ENCODE results near the gene SLC17A6. TPM values are rescaled to one million over a fixed set of nuclear protein-coding genes. Genes with fewer than 3 reads are reported as not detected.

SLC17A6 gene
- total RNA-seq, 1 experiment from 2014 or later = not detected

- Histone ChIP-seq H3K4me1 (replicated peaks; ENCODE audit: insufficient read depth) (no peaks in the 10 kb centered on the region), H3K4me2 (no peak overlapping the region), H3K36me3 (ENCODE audit: low read depth) (no peaks in the 10 kb centered on the region), H4K20me1 (ENCODE audit: insufficient read depth) (no peaks in the 10 kb centered on the region), H3K27me3 (ENCODE audit: insufficient read depth, low read depth) (no peaks in the 10 kb centered on the region), H3K9me2 (ENCODE audit: insufficient read depth) (no peaks in the 10 kb centered on the region; the same call in none of the 2 replicates), H2AFZ (no peak overlapping the region), H3K9me3 (ENCODE audit: insufficient read depth, low read depth) (no peaks in the 10 kb centered on the region), H3K27ac (no peak overlapping the region), H3K4me3 (no peak overlapping the region), H3F3A (ENCODE audit: insufficient read depth, low read depth) (no peaks in the 10 kb centered on the region), H3K79me2 (ENCODE audit: low read depth) (no peaks in the 10 kb centered on the region)
- no peak for TF ChIP-seq EZH2 (IDR thresholded peaks at IDR 0.05; ENCODE audit: low read depth)
- TF ChIP-seq CTCF (conservative IDR thresholded peaks at IDR 0.05) = no peak
- intact Hi-C loops (cut with micrococcal nuclease; ENCODE audit: unreplicated experiment) = no loop called here
- ChIA-PET POLR2A (ENCODE audit: unreplicated experiment) (no interaction called here), CTCF (no interaction called here)
- no peak for DNase-seq
- no TSS peak for BruUV-seq (replicated peaks)
These were observed 78.3 kb downstream of the SLC17A6 start for GRCh38 chr11:22416462-22416861.

- Histone ChIP-seq H3K4me1 (replicated peaks; ENCODE audit: insufficient read depth) (no peaks in the 10 kb centered on the region), H3K9me2 (ENCODE audit: insufficient read depth) (no peaks in the 10 kb centered on the region), H3F3A (ENCODE audit: insufficient read depth, low read depth) (no peaks in the 10 kb centered on the region), H2AFZ (no peak overlapping the region), H3K27me3 (ENCODE audit: insufficient read depth, low read depth) (no peaks in the 10 kb centered on the region), H4K20me1 (ENCODE audit: insufficient read depth) (no peaks in the 10 kb centered on the region), H3K27ac (no peak overlapping the region), H3K9me3 (ENCODE audit: insufficient read depth, low read depth) (no peaks in the 10 kb centered on the region), H3K4me3 (no peak overlapping the region), H3K36me3 (ENCODE audit: low read depth) (no peaks in the 10 kb centered on the region), H3K79me2 (ENCODE audit: low read depth) (no peaks in the 10 kb centered on the region), H3K4me2 (no peak overlapping the region)
- ChIA-PET CTCF (no interaction called here), POLR2A (ENCODE audit: unreplicated experiment) (no interaction called here)
- intact Hi-C loops (cut with micrococcal nuclease; ENCODE audit: unreplicated experiment) = no loop called here
- BruUV-seq (replicated peaks) = no TSS peak
- TF ChIP-seq EZH2 (IDR thresholded peaks at IDR 0.05; ENCODE audit: low read depth) (no peak), CTCF (conservative IDR thresholded peaks at IDR 0.05) (0 out of 2 replicates have a peak, but pooled peaks have one; percentile 34)
- DNase-seq = no peak
These were observed 88.7 kb downstream of the SLC17A6 start for GRCh38 chr11:22426915-22427314.

Other genes starting within 250 kb of the SLC17A6 start
- not detected in 2 replicates for gene ANO5, start 145.3 kb upstream of the SLC17A6 start, total RNA-seq (2021)

All from PC-9 (cell line).